D721Med (cell line): ENCODE measurements around the gene AFAP1L2.

ENCODE experiments used
- DNase-seq: peaks from one replicate; pipeline ENCODE4 v3.0.0; 2011; ENCODE audit warnings: low spot score; ENCODE audit not compliant: insufficient read length
- FAIRE-seq: peaks from 2 replicates; lab custom pipeline; 2011; peaks lifted over from hg19 to GRCh38; lab: Jason Lieb, UNC
- CTCF ChIP-seq: IDR thresholded peaks from 2 replicates; pipeline ENCODE4 v1.5.1; 2012; ENCODE audit warnings: mild to moderate bottlenecking, control low read depth; ENCODE audit not compliant: insufficient read depth; ENCODE audit errors: missing control alignments

The AFAP1L2 gene

GRCh38 chr10:114316744-114317143, 87.6 kb downstream of the AFAP1L2 start:
- FAIRE-seq = no peak
- no peak for TF ChIP-seq CTCF
- DNase-seq = no peak

DNA sequence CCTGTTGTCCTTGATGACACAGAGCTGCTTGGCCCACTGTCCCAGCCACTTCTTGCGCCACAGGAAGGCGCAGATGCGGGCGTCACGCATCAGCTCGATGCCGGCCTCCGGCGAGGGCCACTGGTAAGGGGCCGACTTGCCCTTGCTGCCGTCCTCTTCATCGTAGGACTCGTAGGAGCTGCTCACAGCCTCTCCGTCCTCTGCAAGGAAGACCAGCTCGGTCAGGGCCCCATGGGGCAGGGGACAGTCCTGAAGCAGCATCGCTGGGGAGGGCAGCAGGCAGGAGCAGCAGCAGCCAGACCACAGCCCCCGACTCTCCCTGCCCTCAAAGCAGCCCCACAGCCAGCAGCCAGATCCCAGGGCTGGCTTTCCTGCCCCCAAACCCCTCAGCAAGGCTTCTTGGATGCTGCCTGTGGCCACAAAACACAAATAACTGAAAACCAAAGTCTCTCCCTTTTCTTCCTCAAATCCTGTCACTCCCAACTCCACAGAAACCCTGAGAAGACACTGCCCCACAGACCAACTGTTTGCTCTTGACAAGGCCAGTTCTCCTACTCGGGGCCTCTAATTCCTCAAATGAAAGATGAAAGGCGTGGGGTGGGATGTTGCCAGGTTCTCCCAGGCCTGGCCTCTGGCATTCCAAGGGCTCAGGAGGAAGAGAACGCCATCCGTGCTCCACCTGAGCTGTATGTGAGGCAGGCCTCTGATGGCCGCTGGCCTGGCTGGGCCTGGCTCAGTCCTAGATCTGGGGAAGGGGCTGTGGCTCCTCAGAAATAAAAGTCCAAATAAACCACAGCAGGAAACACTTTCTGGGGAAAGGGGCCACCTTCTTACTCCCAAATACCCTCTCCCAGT, 88.5 kb downstream of the AFAP1L2 start:
- DNase-seq = no peak
- no peak for FAIRE-seq
- TF ChIP-seq CTCF = no peak

GRCh38 chr10:114313866-114314265, 90.4 kb downstream of the AFAP1L2 start:
- TF ChIP-seq CTCF = no peak
- DNase-seq (no peak), FAIRE-seq (no peak)

DNA sequence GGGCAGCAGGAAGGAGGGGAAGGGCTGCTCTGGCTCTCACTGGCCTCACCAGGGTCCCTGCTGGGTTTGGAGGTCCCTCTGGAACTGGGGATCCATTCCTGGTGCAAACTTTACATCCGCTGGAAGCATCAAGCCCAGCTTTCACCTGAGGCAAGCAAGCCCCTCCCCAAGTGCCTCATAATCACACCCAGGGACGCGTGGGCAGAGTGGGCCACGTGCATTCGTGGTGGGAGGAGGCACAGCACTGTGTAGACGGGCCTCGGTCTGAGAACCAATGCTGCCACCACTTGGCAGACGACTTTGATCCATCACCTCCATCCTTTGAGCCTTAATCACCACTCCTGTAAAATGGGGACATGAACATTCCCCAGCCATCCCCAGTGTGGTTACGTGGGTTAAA, 91.2 kb downstream of the AFAP1L2 start:
- no peak for FAIRE-seq
- no peak for TF ChIP-seq CTCF
- DNase-seq = no peak

DNA sequence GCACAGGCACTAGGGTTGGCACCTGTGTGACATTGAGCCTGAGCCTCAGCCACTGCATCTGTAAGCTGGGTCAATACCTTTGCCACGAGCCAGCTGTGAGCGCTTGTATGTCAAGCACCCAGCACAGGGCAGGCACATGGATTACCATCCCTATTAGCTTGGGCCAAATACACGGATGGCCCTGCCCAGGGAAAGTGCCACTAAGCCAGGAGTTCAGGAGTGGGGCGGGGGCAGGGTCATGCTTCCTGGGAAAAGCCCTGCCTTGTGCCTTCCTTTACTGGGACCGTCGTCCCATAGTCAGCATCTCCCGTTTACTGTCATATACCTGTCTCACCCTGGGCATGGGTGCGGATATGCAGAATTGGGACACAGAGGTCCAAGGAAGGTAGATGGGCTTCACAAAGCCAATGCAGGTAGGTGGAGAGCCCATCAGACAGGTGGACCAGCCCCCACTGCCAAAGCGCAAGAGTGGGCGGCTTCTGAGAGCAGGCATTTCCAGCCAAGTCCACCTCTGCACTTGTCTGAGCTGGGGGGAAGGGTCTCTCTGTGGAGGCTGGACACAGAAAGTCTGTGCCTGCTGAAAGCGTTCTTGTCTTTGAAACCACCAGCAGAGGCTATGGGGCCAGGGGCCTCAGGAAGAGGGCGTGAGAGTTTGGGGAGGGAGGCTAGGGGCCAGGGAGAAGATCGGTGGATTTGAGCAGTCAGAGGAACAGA, 92.6 kb downstream of the AFAP1L2 start:
- TF ChIP-seq CTCF = no peak
- no peak for FAIRE-seq
- no peak for DNase-seq

DNA sequence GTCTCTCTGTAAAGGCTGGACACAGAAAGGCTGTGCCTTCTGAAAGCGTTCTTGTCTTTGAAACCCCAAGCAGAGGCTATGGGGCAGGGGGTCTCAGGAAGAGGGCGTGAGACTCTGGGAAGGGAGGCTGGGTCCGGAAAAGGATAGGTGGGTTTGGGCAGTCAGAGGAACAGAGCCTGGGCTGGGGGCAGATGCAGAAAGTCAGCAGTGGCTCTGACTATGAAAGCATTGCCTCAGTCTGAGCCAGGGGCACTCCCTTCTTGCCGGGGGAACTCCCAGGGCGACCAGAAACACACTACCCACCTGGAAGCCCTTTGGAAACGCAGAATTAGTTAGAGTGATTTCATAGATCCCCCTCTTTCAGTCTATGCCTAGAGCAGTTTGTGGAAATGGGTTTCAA, 93.3 kb downstream of the AFAP1L2 start:
- no peak for DNase-seq
- TF ChIP-seq CTCF = no peak
- no peak for FAIRE-seq

- DNase-seq (no peak), FAIRE-seq (no peak)
- TF ChIP-seq CTCF = no peak
Measured at GRCh38 chr10:114310346-114310745, 94.0 kb downstream of the AFAP1L2 start.
